Measurements from ENCODE around the gene KLKB1. TPM values are rescaled to one million over a fixed set of nuclear protein-coding genes. Genes with fewer than 3 reads are reported as not detected.
"Not testable (repeated sequence)": the region's sequence is repeated elsewhere in the genome, so short reads cannot be mapped to it uniquely, and the experiment has no call there.

KLKB1 gene
- total RNA-seq, 6 experiments from 2014 or later = not detected

GRCh38 chr4:186260117-186260503 is 32.8 kb downstream of the KLKB1 start:
- Mint-ChIP-seq H3K36me3 (ENCODE audit: low read depth) (no peaks in the 10 kb centered on the region), H3K27me3 (ENCODE audit: insufficient read depth) (peaks cover 4% of the 10 kb centered on the region; the same call in 1 of the 2 replicates), H3K27ac (no peak overlapping the region), H3K4me3 (no peak overlapping the region), H3K4me1 (ENCODE audit: low read depth) (no peaks in the 10 kb centered on the region), H3K9me3 (no peaks in the 10 kb centered on the region)
- TF ChIP-seq, protein P1, sequence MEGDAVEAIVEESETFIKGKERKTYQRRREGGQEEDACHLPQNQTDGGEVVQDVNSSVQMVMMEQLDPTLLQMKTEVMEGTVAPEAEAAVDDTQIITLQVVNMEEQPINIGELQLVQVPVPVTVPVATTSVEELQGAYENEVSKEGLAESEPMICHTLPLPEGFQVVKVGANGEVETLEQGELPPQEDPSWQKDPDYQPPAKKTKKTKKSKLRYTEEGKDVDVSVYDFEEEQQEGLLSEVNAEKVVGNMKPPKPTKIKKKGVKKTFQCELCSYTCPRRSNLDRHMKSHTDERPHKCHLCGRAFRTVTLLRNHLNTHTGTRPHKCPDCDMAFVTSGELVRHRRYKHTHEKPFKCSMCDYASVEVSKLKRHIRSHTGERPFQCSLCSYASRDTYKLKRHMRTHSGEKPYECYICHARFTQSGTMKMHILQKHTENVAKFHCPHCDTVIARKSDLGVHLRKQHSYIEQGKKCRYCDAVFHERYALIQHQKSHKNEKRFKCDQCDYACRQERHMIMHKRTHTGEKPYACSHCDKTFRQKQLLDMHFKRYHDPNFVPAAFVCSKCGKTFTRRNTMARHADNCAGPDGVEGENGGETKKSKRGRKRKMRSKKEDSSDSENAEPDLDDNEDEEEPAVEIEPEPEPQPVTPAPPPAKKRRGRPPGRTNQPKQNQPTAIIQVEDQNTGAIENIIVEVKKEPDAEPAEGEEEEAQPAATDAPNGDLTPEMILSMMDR (IDR thresholded peaks at IDR 0.05) = no peak
- DNase-seq = no peak

- no peak overlapping the region for H3K27ac Mint-ChIP-seq
- H3K4me3 Mint-ChIP-seq = no peak overlapping the region
- H3K27me3 Mint-ChIP-seq (ENCODE audit: insufficient read depth) = peaks cover 4% of the 10 kb centered on the region; the same call in 1 of the 2 replicates
- no peaks in the 10 kb centered on the region for H3K4me1 Mint-ChIP-seq (ENCODE audit: low read depth)
- H3K36me3 Mint-ChIP-seq (ENCODE audit: low read depth) = no peaks in the 10 kb centered on the region
- TF ChIP-seq, protein P1 (IDR thresholded peaks at IDR 0.05) = no peak
- DNase-seq = no peak
- H3K9me3 Mint-ChIP-seq = no peaks in the 10 kb centered on the region
Measured at GRCh38 chr4:186260504-186261448, 33.5 kb downstream of the KLKB1 start.

GRCh38 chr4:186264660-186265059 is 37.4 kb downstream of the KLKB1 start:
- no peaks in the 10 kb centered on the region for H3K4me1 Mint-ChIP-seq (ENCODE audit: low read depth)
- no peak for DNase-seq
- H3K4me3 Mint-ChIP-seq = no peak overlapping the region
- TF ChIP-seq, protein P1 (IDR thresholded peaks at IDR 0.05) = no peak
- no peak overlapping the region for H3K27ac Mint-ChIP-seq
- peaks cover 4% of the 10 kb centered on the region for H3K27me3 Mint-ChIP-seq (ENCODE audit: insufficient read depth)
- no peaks in the 10 kb centered on the region for H3K9me3 Mint-ChIP-seq
- no peaks in the 10 kb centered on the region for H3K36me3 Mint-ChIP-seq (ENCODE audit: low read depth)

- H3K27me3 Mint-ChIP-seq (ENCODE audit: insufficient read depth); H3K36me3 Mint-ChIP-seq (ENCODE audit: low read depth); H3K4me1 Mint-ChIP-seq (ENCODE audit: low read depth); H3K27ac Mint-ChIP-seq; H3K4me3 Mint-ChIP-seq; DNase-seq; H3K9me3 Mint-ChIP-seq: not testable (repeated sequence)
Measured at GRCh38 chr4:186265250-186265649, 37.9 kb downstream of the KLKB1 start.

DNA sequence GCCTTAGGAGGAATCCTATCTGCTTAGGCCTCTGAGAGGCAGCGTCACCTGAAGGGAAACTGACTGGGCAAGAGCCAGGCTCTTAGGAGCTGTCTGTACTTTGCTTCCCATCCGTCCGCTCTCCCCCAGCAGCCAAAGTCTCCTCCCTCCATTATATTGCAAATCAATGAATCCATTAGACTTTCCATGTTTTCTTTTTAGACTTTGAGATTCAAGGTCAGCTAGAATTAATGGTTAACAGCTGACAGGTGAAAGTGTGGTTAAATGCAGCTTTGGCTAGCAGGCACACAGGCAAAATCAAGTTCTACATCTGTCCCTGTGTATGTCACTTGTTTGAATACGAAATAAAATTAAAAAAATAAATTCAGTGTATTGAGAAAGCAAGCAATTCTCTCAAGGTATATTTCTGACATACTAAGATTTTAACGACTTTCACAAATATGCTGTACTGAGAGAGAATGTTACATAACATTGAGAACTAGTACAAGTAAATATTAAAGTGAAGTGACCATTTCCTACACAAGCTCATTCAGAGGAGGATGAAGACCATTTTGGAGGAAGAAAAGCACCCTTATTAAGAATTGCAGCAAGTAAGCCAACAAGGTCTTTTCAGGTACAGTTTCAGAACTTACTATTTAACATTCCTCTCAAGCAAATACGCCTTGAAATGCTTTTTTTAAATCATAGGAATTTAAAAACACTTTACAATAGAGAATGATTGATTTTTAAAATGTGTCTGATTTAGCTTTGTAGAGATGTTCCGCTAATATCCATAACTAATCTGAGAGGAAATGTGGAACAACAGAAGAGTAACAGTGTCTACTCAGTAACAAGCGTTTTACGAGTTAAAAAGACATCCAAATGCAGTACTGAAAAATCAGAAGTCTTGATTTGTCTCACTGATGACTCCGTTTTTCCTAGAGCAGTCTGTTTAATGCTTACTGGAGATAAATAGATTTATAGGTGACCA is 38.7 kb downstream of the KLKB1 start, which contains the start of gene F11:
Gene F11, plus strand, starts transcription at position 507 of the 970 bp plus-strand sequence. CDS start 948 bp downstream, outside the sequence.
- TF ChIP-seq, protein P1 (IDR thresholded peaks at IDR 0.05) = no peak
- no peaks in the 10 kb centered on the region for H3K4me1 Mint-ChIP-seq (ENCODE audit: low read depth)
- no peaks in the 10 kb centered on the region for H3K9me3 Mint-ChIP-seq
- H3K4me3 Mint-ChIP-seq = no peak within 1 kb of the TSS
- no peak within 1 kb of the TSS for H3K27ac Mint-ChIP-seq
- no peak for DNase-seq
- peaks cover 4% of the 10 kb centered on the region for H3K27me3 Mint-ChIP-seq (ENCODE audit: insufficient read depth)
- no peaks in the 10 kb centered on the region for H3K36me3 Mint-ChIP-seq (ENCODE audit: low read depth)
